DMS 273 treated with DMSO at 0.1 percent for 48 hours (cell line): ENCODE results near the gene H6PD.

Experiments
- DNase-seq: peaks from one replicate; lab custom pipeline; 2025; lab: John Stamatoyannopoulos, UW

The H6PD gene

GRCh38 chr1:9278585-9279153 lies 44.1 kb downstream of the H6PD start:
- DNase-seq, result no peak

GRCh38 chr1:9279172-9279840 lies 44.7 kb downstream of the H6PD start:
- no peak for DNase-seq

- no peak for DNase-seq
These were observed 45.7 kb downstream of the H6PD start for GRCh38 chr1:9280015-9280860.

DNA sequence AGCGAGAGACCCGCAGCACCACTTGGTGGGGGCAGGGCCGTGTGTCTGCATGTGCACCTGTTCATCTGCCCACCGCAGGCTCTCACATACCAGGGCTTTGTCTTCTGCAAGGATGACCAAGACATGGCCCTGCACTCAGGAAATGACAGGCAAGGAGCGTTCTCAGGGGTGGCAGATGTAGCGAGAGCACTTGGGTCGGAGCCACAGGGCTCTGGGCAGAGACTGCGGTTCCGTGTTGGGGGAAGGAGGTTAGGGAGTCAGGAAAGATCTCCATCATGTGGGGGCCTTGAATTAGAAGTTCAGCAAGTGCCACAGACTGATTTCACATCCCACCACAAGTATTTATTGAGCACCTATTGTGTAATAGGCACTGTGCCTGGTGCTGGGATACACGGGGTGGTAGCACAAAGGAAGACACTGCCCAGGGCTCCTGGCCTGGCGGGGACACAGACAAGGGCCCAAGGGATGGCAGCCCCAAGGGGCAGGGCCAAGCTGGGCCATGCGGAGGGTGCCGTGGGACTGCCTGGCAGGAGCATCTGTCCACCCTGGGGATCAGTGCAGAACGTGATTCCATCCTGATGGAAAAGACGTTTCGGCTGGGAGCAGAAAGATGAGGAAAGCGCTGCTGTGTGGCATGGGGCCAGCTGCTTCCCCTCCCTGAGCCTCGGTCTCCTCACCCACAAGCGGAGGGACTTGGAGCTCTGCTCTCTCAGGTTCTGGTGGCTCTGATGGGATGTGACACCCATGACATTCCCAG lies 46.7 kb downstream of the H6PD start:
- DNase-seq, result no peak

- no peak for DNase-seq
These were observed 47.5 kb downstream of the H6PD start for GRCh38 chr1:9281908-9282695.

DNA sequence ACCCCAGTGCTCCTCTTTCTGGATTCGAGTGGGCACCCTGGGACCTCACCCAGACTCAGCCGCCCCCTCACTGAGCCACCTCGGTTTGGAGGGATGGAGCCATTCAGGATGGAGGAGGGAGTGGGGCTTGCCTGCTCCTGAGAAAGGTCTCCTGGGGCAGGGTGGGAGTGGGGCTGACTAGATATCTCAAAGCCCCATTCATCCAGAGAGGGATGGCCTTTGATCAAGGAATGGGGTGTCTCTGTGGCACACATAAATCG lies 48.1 kb downstream of the H6PD start:
- no peak for DNase-seq

GRCh38 chr1:9284061-9284460 lies 49.5 kb downstream of the H6PD start:
- no peak for DNase-seq

DNA sequence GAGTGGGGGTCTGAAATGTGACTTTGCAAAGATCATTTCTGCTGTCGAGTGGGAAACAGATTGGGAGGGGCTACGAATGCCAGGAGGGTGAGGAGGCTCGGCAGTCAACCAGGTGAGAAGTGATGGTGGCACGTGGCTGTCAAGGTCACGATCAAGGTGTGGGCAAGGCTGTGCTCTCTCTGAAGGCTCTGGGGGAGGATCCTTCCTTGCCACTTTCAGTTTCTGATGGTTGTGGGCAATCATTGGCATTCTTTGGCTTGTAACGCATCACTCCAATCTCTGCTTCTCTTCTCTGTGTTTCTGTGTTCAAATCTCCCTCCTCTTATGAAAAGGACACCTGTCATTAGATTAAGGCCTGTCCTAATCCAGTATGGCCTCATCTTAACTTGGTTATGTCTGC lies 52.0 kb downstream of the H6PD start:
- DNase-seq, result no peak

DNA sequence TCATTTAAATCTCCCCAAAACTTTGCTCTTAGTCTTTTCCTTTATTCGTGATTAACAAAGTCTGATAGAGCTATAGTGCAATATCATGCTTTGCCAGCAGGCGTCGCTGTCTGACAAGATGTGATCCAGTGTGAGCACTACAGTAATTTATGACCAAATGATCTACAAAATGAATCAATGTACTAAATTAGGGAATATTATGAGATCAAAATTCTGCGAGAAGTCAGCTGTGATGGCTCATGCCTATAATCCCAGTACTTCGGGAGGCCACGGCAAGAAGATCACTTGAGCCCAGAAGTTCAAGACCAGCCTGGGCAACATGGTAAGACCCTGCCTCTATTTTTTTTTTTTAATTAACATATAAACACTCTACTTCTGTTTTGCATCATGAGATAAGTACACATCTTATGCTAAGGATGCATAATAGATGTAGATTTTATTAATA lies 54.5 kb downstream of the H6PD start:
- DNase-seq, result peak; percentile 29

DNA sequence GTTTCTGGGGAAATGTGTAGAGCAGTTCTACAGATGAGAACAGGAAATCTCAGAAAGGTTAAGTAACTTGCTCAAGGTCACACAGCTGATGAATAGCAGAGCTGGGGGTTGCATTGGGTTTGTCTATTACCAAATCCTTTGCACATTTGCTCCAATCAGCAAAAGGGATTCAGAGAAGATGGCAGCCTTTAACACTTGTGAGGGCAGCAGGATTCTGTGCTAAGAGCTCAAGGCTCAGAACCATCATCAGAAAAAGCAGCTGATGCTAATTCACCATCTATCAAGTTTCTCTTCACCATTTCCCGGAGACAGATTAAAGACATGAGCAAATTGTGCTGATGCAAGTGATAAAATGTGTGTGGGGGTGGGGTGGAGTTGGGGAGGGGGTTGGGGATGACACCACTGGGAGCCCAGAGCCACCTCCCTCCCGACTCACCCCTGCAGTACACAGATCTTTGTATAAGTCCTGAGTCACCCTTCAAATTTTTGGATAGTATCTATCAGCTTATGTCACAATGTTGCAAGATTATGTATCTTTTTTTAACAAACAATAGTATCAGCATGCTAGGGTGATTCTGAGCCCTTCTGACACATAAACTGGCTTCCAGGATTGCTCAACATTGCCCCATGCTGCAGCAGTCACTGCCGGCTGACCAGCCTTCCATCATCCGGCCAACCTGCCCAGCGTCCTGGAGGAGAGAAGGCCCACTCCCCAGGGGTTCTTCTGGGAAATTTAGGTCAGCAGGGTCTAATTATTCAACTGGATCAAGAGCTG lies 55.3 kb downstream of the H6PD start:
- no peak for DNase-seq

DNA sequence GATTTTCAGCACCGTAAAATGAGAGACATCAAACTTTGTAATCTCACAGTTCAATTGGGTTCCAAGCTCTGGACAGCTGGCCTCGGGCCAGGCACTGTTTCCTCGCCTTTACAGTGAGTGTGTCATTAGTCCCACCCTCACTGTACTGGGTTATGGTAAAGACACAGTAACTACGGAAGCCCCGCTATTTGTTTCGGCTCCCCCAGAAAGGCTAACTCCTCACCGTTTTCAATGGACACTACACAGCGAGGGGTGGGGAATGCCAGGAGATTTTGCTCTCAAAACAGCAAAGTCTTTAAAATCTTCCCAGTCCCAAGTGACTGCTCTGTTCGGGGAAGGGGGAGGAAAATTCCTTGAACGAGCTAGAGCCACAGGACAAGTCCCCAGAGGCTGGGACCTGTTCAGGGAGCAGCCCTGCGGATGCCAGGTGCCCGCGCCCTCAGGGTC lies 57.4 kb downstream of the H6PD start:
- DNase-seq, result no peak

- peak; percentile 37 for DNase-seq
These were observed 58.0 kb downstream of the H6PD start, which contains the start of gene SPSB1 for GRCh38 chr1:9292361-9293240. SPSB1 (plus strand) TSS chr1:9292894; CDS start chr1:9355892, 62,998 bp downstream.

DNA sequence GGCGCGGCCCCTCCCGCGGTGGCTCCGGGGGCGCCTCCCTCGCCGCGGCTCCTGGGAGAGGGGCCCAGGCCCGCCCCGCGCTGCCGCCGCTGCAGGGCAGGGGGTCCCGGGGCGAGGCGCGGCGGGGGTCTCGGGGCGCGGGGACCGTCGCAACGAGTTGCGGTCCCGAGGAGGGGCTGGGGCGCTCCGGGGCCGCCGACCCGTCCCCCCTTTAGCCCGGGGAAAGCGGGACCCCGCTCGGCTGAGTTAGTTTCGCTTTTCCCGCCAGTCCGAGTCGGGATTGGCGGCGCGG lies 58.6 kb downstream of the H6PD start:
- DNase-seq, result no peak

DNA sequence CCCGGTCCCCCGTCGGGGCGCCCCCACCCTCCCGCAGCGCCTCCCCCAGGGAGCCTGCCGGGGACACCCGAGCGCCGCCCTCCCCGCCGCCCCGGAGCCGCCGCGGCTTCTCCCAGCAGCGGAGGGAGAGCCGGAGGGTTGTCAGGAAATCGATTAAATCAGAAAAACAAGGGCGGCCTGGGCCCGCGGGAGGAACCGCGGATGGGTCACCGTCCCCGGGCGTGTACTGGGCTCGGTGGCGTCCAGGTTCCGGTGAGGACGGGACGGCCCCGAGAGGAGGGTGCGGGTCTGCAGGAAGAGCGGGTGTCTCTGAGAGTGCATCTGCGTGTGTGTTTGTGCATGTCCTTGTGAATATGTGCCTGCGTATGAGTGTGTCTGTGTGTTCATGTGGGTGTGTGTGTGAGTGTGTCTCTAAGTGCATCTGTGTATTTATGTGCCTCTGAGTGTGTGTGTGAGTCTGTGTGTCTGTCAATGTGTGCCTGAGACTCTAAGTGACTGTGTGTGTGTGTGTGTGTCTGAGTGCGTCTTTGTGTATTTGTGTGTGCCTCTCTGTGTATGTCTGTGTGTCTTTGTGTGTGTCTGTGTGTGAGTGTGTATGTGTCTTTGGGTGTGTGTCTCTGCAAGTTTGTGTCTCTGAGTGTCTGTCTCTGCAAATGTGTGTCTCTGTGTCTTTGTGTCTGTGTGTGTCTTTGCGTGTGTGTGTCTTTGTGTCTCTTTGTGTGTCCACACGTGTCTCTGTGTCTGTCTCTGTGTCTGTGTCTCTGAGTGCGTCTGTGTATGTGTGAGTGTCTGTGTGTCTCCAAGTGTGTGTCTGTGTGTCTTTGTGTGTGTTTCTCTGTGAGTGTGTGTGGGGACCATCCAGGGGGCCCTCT lies 59.2 kb downstream of the H6PD start:
- no peak for DNase-seq

DNA sequence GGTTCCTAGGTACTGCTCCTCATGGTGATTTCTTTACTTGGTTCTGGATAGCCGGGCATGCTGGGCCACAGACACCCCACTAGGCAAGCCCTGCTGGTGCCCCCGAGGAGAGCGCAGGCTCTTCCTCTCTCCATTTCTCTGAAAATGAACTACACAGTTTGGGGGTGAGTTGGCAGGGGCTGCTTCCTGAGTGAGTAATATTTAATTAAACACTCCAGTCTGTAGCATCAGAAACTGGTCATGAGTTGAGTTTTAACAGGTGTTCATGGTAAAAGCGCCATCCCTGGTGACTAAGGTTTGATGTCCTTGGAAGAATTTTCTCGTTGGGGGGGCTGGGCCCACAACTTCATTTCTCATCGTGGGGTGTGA lies 59.8 kb downstream of the H6PD start:
- no peak for DNase-seq

GRCh38 chr1:9294910-9295636 lies 60.5 kb downstream of the H6PD start:
- no peak for DNase-seq

- DNase-seq, result no peak
These were observed 61.3 kb downstream of the H6PD start for GRCh38 chr1:9295884-9296283.

DNA sequence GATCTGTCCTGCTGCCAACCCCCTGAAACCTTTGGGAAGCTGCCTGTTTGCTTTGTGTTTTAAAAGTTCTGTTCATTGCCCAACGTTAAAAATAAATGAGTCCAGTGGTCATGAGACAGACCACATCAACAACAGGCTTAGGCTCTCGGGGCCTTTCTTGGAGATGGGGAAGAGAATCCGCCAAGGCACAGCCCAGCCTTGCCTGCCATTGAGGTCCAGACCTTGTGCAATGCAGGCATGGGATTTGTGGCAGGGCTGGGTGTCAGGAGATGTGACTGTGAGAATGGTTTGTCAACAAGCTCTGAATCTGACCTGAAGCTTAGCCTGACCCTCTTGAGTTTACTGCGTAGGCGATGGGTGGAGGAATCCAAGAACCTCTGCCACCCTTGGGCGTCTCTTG lies 62.3 kb downstream of the H6PD start:
- no peak for DNase-seq

- DNase-seq, result no peak
These were observed 63.3 kb downstream of the H6PD start for GRCh38 chr1:9297831-9298230.
